ENCODE data around the gene SLC12A3.

- TF ChIP-seq, protein P1, sequence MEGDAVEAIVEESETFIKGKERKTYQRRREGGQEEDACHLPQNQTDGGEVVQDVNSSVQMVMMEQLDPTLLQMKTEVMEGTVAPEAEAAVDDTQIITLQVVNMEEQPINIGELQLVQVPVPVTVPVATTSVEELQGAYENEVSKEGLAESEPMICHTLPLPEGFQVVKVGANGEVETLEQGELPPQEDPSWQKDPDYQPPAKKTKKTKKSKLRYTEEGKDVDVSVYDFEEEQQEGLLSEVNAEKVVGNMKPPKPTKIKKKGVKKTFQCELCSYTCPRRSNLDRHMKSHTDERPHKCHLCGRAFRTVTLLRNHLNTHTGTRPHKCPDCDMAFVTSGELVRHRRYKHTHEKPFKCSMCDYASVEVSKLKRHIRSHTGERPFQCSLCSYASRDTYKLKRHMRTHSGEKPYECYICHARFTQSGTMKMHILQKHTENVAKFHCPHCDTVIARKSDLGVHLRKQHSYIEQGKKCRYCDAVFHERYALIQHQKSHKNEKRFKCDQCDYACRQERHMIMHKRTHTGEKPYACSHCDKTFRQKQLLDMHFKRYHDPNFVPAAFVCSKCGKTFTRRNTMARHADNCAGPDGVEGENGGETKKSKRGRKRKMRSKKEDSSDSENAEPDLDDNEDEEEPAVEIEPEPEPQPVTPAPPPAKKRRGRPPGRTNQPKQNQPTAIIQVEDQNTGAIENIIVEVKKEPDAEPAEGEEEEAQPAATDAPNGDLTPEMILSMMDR (conservative IDR thresholded peaks at IDR 0.05; ENCODE audit: low read length), result peak; percentile 79
- no peak for TF ChIP-seq EZH2phosphoT487 (IDR thresholded peaks at IDR 0.05; ENCODE audit: borderline replicate concordance)
Measured at GRCh38 chr16:56866955-56867830, 2.2 kb downstream of the SLC12A3 start.
